ENCODE results near the gene PNLIPRP2. TPM values are rescaled to one million over a fixed set of nuclear protein-coding genes. Genes with fewer than 3 reads are reported as not detected.

PNLIPRP2 gene
- polyA plus RNA-seq, 1 of the 3 experiments (the other 2 are of a cell fraction): not detected

DNA sequence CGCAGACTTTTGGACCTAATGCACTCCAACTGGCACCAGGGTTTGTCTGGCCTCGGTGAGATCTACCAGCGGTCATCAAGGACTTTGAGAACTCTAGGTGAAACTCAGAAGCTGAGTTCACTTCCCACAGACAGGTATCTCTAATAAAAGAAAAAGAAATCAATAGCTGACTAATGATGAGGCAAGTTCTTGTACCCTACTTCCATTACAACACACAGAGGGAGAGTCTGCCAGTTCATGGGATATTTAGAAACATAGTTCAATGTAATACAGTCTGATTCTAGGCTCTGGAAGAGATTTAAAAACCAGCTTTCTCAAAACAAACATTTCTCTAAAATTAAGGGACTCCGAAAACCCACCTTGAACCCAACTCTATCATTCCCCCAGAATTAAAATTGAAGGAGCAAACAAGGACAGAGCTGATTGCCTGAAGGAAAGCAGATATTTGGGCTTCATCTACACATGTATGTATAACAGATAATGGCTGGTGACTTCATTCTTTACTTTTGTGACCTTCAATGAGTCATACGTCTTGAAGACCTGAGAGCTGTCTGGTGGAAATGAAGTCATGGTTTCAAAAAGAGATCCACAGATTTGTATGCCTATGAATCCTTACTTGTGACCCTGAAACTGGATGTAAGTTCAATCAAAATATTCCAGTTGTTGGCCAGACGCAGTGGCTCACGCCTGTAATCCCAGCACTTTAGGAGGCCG lies 32.7 kb upstream of the PNLIPRP2 start:
- Histone ChIP-seq H3K27me3 (ENCODE audit: insufficient read depth) (no peaks in the 10 kb centered on the region), H3K27ac (ENCODE audit: low read depth in 2 of 2, low read length in 1 of 2) (no peak overlapping the region), H3K4me1 (ENCODE audit: control insufficient read depth in 1 of 2, insufficient read depth in 2 of 2, low read depth in 1 of 2, low read length in 1 of 2) (no peaks in the 10 kb centered on the region), H3K79me2 (ENCODE audit: insufficient read depth) (no peaks in the 10 kb centered on the region), H3K36me3 (replicated peaks in 1 of 2; ENCODE audit: control insufficient read depth in 1 of 2, insufficient read depth in 2 of 2, low read length in 1 of 2) (no peaks in the 10 kb centered on the region), H3K4me2 (no peak overlapping the region), H3K9ac (no peak overlapping the region), H3K9me2 (no peaks in the 10 kb centered on the region), H3F3A (replicated peaks; ENCODE audit: insufficient read depth) (no peaks in the 10 kb centered on the region), H3K4me3 (ENCODE audit: low read depth in 2 of 2, low read length in 1 of 2) (no peak overlapping the region), H3K9me3 (no peaks in the 10 kb centered on the region), H4K20me1 (ENCODE audit: insufficient read depth) (no peaks in the 10 kb centered on the region), H2AFZ (ENCODE audit: low read depth) (no peak overlapping the region)
- no peak for DNase-seq
- ChIA-PET POLR2A (no interaction called here), CTCF (interaction anchor here (2.0 kb wide), 1 partner anchor 99 kb away, joined by 5 read pairs; no protein-coding TSS in a partner anchor)
- TF ChIP-seq POLR2AphosphoS5 (IDR thresholded peaks at IDR 0.05; ENCODE audit: low read depth, low read length) (no peak), NFIC (IDR thresholded peaks at IDR 0.05; ENCODE audit: borderline replicate concordance) (no peak), NRF1 (IDR thresholded peaks at IDR 0.05; ENCODE audit: low read depth, low read length) (no peak), TCF12 (IDR thresholded peaks at IDR 0.05) (no peak)
- TF ChIP-seq, protein P1, sequence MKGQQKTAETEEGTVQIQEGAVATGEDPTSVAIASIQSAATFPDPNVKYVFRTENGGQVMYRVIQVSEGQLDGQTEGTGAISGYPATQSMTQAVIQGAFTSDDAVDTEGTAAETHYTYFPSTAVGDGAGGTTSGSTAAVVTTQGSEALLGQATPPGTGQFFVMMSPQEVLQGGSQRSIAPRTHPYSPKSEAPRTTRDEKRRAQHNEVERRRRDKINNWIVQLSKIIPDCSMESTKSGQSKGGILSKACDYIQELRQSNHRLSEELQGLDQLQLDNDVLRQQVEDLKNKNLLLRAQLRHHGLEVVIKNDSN (IDR thresholded peaks at IDR 0.05; ENCODE audit: borderline replicate concordance, low read depth): no peak
- TF ChIP-seq, protein P2, sequence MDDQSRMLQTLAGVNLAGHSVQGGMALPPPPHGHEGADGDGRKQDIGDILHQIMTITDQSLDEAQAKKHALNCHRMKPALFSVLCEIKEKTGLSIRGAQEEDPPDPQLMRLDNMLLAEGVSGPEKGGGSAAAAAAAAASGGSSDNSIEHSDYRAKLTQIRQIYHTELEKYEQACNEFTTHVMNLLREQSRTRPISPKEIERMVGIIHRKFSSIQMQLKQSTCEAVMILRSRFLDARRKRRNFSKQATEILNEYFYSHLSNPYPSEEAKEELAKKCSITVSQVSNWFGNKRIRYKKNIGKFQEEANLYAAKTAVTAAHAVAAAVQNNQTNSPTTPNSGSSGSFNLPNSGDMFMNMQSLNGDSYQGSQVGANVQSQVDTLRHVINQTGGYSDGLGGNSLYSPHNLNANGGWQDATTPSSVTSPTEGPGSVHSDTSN (IDR thresholded peaks at IDR 0.05): no peak
- 52% methylated on average over 8 of the region's 8 CpGs for WGBS (ENCODE audit: low lambda C conversion rate)

DNA sequence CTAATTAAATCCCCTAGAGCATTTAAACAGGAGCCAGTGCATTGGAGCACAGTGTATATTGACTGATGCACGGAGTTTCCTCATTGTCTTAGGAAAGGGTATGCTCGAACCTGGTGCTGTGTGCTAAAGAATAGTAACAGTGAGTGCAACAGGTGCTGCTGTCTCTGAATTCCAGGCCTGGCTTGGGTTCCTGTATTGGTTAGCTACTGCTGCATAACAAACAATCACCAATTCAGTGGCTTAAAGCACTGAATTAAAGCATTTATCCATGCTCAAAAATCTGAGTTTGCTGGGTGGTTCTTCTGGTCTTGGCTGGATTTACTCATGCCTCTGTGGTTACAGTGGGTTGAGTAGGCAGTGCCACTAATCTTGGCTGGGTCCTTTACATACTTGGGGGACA lies 31.8 kb upstream of the PNLIPRP2 start:
- TF ChIP-seq RCOR1 (IDR thresholded peaks at IDR 0.05; ENCODE audit: low read length): no peak
- TF ChIP-seq, protein P3, sequence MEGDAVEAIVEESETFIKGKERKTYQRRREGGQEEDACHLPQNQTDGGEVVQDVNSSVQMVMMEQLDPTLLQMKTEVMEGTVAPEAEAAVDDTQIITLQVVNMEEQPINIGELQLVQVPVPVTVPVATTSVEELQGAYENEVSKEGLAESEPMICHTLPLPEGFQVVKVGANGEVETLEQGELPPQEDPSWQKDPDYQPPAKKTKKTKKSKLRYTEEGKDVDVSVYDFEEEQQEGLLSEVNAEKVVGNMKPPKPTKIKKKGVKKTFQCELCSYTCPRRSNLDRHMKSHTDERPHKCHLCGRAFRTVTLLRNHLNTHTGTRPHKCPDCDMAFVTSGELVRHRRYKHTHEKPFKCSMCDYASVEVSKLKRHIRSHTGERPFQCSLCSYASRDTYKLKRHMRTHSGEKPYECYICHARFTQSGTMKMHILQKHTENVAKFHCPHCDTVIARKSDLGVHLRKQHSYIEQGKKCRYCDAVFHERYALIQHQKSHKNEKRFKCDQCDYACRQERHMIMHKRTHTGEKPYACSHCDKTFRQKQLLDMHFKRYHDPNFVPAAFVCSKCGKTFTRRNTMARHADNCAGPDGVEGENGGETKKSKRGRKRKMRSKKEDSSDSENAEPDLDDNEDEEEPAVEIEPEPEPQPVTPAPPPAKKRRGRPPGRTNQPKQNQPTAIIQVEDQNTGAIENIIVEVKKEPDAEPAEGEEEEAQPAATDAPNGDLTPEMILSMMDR (IDR thresholded peaks at IDR 0.05): no peak
- TF ChIP-seq JUND (IDR thresholded peaks at IDR 0.05): no peak
- TF ChIP-seq GATA2 (CRISPR knock-in tag; IDR thresholded peaks at IDR 0.05): no peak
- TF ChIP-seq FOXJ3 (CRISPR knock-in tag; IDR thresholded peaks at IDR 0.05): no peak
- no peak for TF ChIP-seq YY1 (IDR thresholded peaks at IDR 0.05; ENCODE audit: low read depth)
- TF ChIP-seq NRF1 (IDR thresholded peaks at IDR 0.05; ENCODE audit: low read depth, low read length): no peak
- TF ChIP-seq FOSL2 (IDR thresholded peaks at IDR 0.05; ENCODE audit: borderline replicate concordance, low read depth): no peak
- no peak for TF ChIP-seq SMC3 (IDR thresholded peaks at IDR 0.05; ENCODE audit: low read depth, low read length)
- H3K79me2 ChIP-seq (ENCODE audit: insufficient read depth): no peaks in the 10 kb centered on the region
- no peaks in the 10 kb centered on the region for H4K20me1 ChIP-seq (ENCODE audit: insufficient read depth)
- H2AFZ ChIP-seq (ENCODE audit: low read depth): no peak overlapping the region
- H3K4me3 ChIP-seq (ENCODE audit: low read depth in 2 of 2, low read length in 1 of 2): no peak overlapping the region
- no peaks in the 10 kb centered on the region for H3K9me3 ChIP-seq
- no peaks in the 10 kb centered on the region for H3F3A ChIP-seq (replicated peaks; ENCODE audit: insufficient read depth)
- H3K4me2 ChIP-seq: no peak overlapping the region
- CTCF ChIA-PET: interaction anchor here (1.0 to 1.4 kb wide), 2 partner anchors 38 to 74 kb away, joined by 3 to 4 read pairs; no protein-coding TSS in a partner anchor
- WGBS (ENCODE audit: low lambda C conversion rate): 0% methylated on average over 2 of the region's 2 CpGs
- no peaks in the 10 kb centered on the region for H3K36me3 ChIP-seq (replicated peaks in 1 of 2; ENCODE audit: control insufficient read depth in 1 of 2, insufficient read depth in 2 of 2, low read length in 1 of 2)
- POLR2A ChIA-PET: no interaction called here
- H3K27me3 ChIP-seq (ENCODE audit: insufficient read depth): no peaks in the 10 kb centered on the region
- H3K4me1 ChIP-seq (ENCODE audit: control insufficient read depth in 1 of 2, insufficient read depth in 2 of 2, low read depth in 1 of 2, low read length in 1 of 2): no peaks in the 10 kb centered on the region
- H3K9ac ChIP-seq: no peak overlapping the region
- H3K27ac ChIP-seq (ENCODE audit: low read depth in 2 of 2, low read length in 1 of 2): no peak overlapping the region
- no peak for DNase-seq
- H3K9me2 ChIP-seq: no peaks in the 10 kb centered on the region
